Subcutaneous abdominal adipose tissue (tissue), 5 donors: ENCODE results near the gene IL20RB.

Experiments
- H3K27ac ChIP-seq: one replicate; pipeline ENCODE4 v1.7.0; 2013; ENCODE audit warnings: low read depth, mild to moderate bottlenecking, inconsistent platforms, low read length, moderate library complexity
- H3K27me3 ChIP-seq, 5 donors: one replicate each; pipeline ENCODE4 v1.7.0; 2013; ENCODE audit warnings: low read length in 5 of 5, inconsistent platforms in 1 of 5; ENCODE audit not compliant: control insufficient read depth in 5 of 5, insufficient read depth in 4 of 5
- H3K36me3 ChIP-seq, 5 donors: one replicate each; pipeline ENCODE4 v1.7.0; 2013; ENCODE audit warnings: low read length in 5 of 5; ENCODE audit not compliant: control insufficient read depth in 5 of 5, insufficient read depth in 5 of 5
- H3K4me1 ChIP-seq, 5 donors: one replicate each; pipeline ENCODE4 v1.7.0; 2013; ENCODE audit warnings: low read length in 5 of 5, mild to moderate bottlenecking in 3 of 5, moderate library complexity in 1 of 5; ENCODE audit not compliant: control insufficient read depth in 5 of 5, insufficient read depth in 5 of 5
- H3K4me3 ChIP-seq, 5 donors: one replicate each; pipeline ENCODE4 v1.7.0; 2013; ENCODE audit warnings: low read length in 5 of 5, low read depth in 1 of 5
- H3K9ac ChIP-seq, 5 donors: one replicate each; pipeline ENCODE4 v1.7.0; 2013; ENCODE audit warnings: low read length in 5 of 5, mild to moderate bottlenecking in 4 of 5, moderate library complexity in 3 of 5
- H3K9me3 ChIP-seq, 5 donors: one replicate each; pipeline ENCODE4 v1.7.0; 2013; ENCODE audit warnings: low read length in 5 of 5; ENCODE audit not compliant: control insufficient read depth in 5 of 5
- donor health status: healthy.
- donor health status: healthy.
- donor health status: healthy.
- donor health status: healthy.
- donor health status: healthy.

Gene IL20RB

GRCh38 chr3:137046747-137047146, 89.0 kb downstream of the IL20RB start:
- no peak overlapping the region for H3K9ac ChIP-seq
- peaks cover 0 to 4% (median 0%) of the 10 kb centered on the region in 5 donors for H3K4me1 ChIP-seq
- H3K27me3 ChIP-seq, result peaks cover 0 to 15% (median 4%) of the 10 kb centered on the region in 5 donors
- no peak overlapping the region for H3K27ac ChIP-seq
- H3K4me3 ChIP-seq, result no peak overlapping the region
- H3K9me3 ChIP-seq, result no peaks in the 10 kb centered on the region
- no peaks in the 10 kb centered on the region for H3K36me3 ChIP-seq

- Histone ChIP-seq H3K9ac (no peak overlapping the region), H3K4me1 (peaks cover 0 to 4% (median 0%) of the 10 kb centered on the region in 5 donors), H3K36me3 (no peaks in the 10 kb centered on the region), H3K9me3 (no peaks in the 10 kb centered on the region), H3K27ac (no peak overlapping the region), H3K4me3 (no peak overlapping the region), H3K27me3 (peaks cover 0 to 15% (median 4%) of the 10 kb centered on the region in 5 donors)
Observed at GRCh38 chr3:137047240-137047639, 89.5 kb downstream of the IL20RB start.

- H3K4me1 ChIP-seq, result peaks cover 0 to 4% (median 0%) of the 10 kb centered on the region in 5 donors
Observed at GRCh38 chr3:137050281-137050680, 92.5 kb downstream of the IL20RB start.

GRCh38 chr3:137052298-137052697, 94.5 kb downstream of the IL20RB start:
- Histone ChIP-seq H3K27ac (no peak overlapping the region), H3K9ac (no peak overlapping the region), H3K4me3 (no peak overlapping the region), H3K27me3 (peaks cover 0 to 8% (median 4%) of the 10 kb centered on the region in 5 donors), H3K9me3 (no peaks in the 10 kb centered on the region), H3K4me1 (peaks cover 0 to 4% (median 0%) of the 10 kb centered on the region in 5 donors), H3K36me3 (no peaks in the 10 kb centered on the region)

More at GRCh38 chr3:137050281-137050680, 92.5 kb downstream of the IL20RB start:
- no peaks in the 10 kb centered on the region for H3K36me3 ChIP-seq
- no peak overlapping the region for H3K9ac ChIP-seq
- H3K4me3 ChIP-seq, result no peak overlapping the region
- peaks cover 0 to 10% (median 4%) of the 10 kb centered on the region in 5 donors for H3K27me3 ChIP-seq
- H3K27ac ChIP-seq, result no peak overlapping the region
- no peaks in the 10 kb centered on the region for H3K9me3 ChIP-seq
